ENCODE results near the gene PLBD2. TPM values are rescaled to one million over a fixed set of nuclear protein-coding genes. Genes with fewer than 3 reads are reported as not detected.

PLBD2 gene
- total RNA-seq, 8 experiments from 2014 or later = 5.2 to 73.8 (median 9.9) TPM

- H3K4me1 ChIP-seq (replicated peaks in 1 of 2) = peaks cover 7 to 12% of the 10 kb centered on the region in 2 donors
- WGBS, 10 experiments = 0 to 83% (median 44%) methylated on average over 1 to 17 of the region's 20 CpGs; no CpG with 5 or more reads in 1 of the 10 experiments
- peak in 3 of 8 experiments; percentile 34 to 44 (median 38) for ATAC-seq (replicated peaks in 6 of 8)
- in situ Hi-C loops (cut with MboI; ENCODE audit: low pct_unique_long_range_greater_than_20kb in 2 of 9, low sequenced_read_pairs in 9 of 9, unreplicated experiment in 9 of 9) = loop anchor here in 1 of 9 experiments (25.0 kb wide), 1 partner anchor 487 kb away; no protein-coding TSS in a partner anchor
- H3K27ac ChIP-seq = no peak overlapping the region
- no peak overlapping the region for H3K4me3 ChIP-seq
These were observed 66.8 kb downstream of the PLBD2 start for GRCh38 chr12:113424915-113425823.

DNA sequence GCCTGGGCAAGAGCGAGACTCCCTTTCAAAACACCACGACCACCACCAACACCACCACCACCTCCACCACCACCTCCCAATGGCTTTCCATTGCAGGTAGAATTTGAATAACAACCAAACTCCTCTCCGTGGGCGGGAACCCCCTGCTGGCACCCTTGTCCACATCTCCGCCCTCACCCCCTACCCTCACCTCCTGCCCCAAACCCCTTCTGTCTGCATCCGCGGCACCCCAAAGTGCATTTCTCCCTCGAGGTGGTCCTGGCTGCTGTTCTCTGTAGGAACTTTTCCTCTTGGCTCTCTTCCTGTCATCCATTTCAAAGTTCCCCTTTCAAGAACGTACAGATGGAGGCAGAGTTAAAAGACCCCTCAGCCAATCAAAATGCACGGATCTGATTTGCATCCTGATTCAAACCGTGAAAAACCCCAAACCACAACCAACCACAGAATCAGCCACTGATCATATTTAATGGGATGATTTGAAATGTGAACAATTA, 67.6 kb downstream of the PLBD2 start:
- no peak overlapping the region for H3K4me3 ChIP-seq
- no peak for ATAC-seq (replicated peaks in 6 of 8)
- no peak overlapping the region for H3K27ac ChIP-seq
- peaks cover 7 to 12% of the 10 kb centered on the region in 2 donors for H3K4me1 ChIP-seq (replicated peaks in 1 of 2)
- in situ Hi-C loops (cut with MboI; ENCODE audit: low pct_unique_long_range_greater_than_20kb in 2 of 9, low sequenced_read_pairs in 9 of 9, unreplicated experiment in 9 of 9) = loop anchor here in 1 of 9 experiments (25.0 kb wide), 1 partner anchor 486 kb away; no protein-coding TSS in a partner anchor
- WGBS, 10 experiments = 0 to 60% (median 33%) methylated on average over 1 to 4 of the region's 11 CpGs; no CpG with 5 or more reads in 3 of the 10 experiments

- in situ Hi-C loops (cut with MboI; ENCODE audit: low pct_unique_long_range_greater_than_20kb in 2 of 9, low sequenced_read_pairs in 9 of 9, unreplicated experiment in 9 of 9) = loop anchor here in 1 of 9 experiments (25.0 kb wide), 1 partner anchor 484 kb away; no protein-coding TSS in a partner anchor
- WGBS, 10 experiments = 92% methylated on average over 2 of the region's 9 CpGs; no CpG with 5 or more reads in 9 of the 10 experiments
- no peak for ATAC-seq (replicated peaks in 6 of 8)
- Histone ChIP-seq H3K4me3 (no peak overlapping the region), H3K4me1 (replicated peaks in 1 of 2) (peaks cover 1 to 9% of the 10 kb centered on the region in 2 donors), H3K27ac (no peak overlapping the region)
These were observed 69.5 kb downstream of the PLBD2 start for GRCh38 chr12:113427882-113428281.

GRCh38 chr12:113428482-113428881, 70.1 kb downstream of the PLBD2 start:
- Histone ChIP-seq H3K4me3 (no peak overlapping the region), H3K4me1 (replicated peaks in 1 of 2) (peaks cover 0 to 5% of the 10 kb centered on the region in 2 donors), H3K27ac (no peak overlapping the region)
- in situ Hi-C loops (cut with MboI; ENCODE audit: low pct_unique_long_range_greater_than_20kb in 2 of 9, low sequenced_read_pairs in 9 of 9, unreplicated experiment in 9 of 9) = loop anchor here in 1 of 9 experiments (25.0 kb wide), 1 partner anchor 484 kb away; no protein-coding TSS in a partner anchor
- no peak for ATAC-seq (replicated peaks in 6 of 8)
- 33 to 100% methylated on average over 1 of the region's 1 CpG; no CpG with 5 or more reads in 8 of the 10 experiments for WGBS, 10 experiments

DNA sequence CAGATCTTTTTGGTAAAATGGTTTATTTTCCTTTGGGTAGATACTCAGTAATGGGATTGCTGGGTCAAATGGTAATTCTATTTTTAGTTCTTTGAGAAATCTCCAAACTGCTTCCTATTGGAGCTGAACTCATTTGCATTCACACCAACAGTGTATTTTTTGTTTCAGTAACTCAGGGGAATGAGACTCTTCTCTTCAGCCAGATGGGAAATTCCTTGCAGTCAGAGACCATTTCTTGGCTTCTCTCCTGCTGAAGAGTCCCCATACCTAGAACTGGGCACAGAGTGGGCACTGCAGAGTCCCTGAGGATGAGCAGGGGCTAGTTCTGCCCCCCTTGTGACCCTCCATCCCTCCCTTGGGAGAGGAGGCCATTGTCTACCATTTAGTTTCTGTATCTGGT, 74.6 kb downstream of the PLBD2 start:
- Histone ChIP-seq H3K4me1 (replicated peaks in 1 of 2) (no peaks in the 10 kb centered on the region), H3K27ac (no peak overlapping the region), H3K4me3 (no peak overlapping the region)
- no peak for ATAC-seq (replicated peaks in 6 of 8)
- in situ Hi-C loops (cut with MboI; ENCODE audit: low pct_unique_long_range_greater_than_20kb in 2 of 9, low sequenced_read_pairs in 9 of 9, unreplicated experiment in 9 of 9) = loop anchor here in 1 of 9 experiments (25.0 kb wide), 1 partner anchor 479 kb away; no protein-coding TSS in a partner anchor

GRCh38 chr12:113435367-113435766, 77.0 kb downstream of the PLBD2 start:
- H3K4me3 ChIP-seq = no peak overlapping the region
- no peaks in the 10 kb centered on the region for H3K4me1 ChIP-seq (replicated peaks in 1 of 2)
- WGBS, 10 experiments = no CpG with 5 or more reads among the region's 5 CpGs
- in situ Hi-C loops (cut with MboI; ENCODE audit: low pct_unique_long_range_greater_than_20kb in 2 of 9, low sequenced_read_pairs in 9 of 9, unreplicated experiment in 9 of 9) = loop anchor here in 1 of 9 experiments (25.0 kb wide), 1 partner anchor 477 kb away; no protein-coding TSS in a partner anchor
- no peak for ATAC-seq (replicated peaks in 6 of 8)
- H3K27ac ChIP-seq = no peak overlapping the region

GRCh38 chr12:113436586-113436985, 78.2 kb downstream of the PLBD2 start:
- ATAC-seq (replicated peaks in 6 of 8) = no peak
- in situ Hi-C loops (cut with MboI; ENCODE audit: low pct_unique_long_range_greater_than_20kb in 2 of 9, low sequenced_read_pairs in 9 of 9, unreplicated experiment in 9 of 9) = loop anchor here in 1 of 9 experiments (25.0 kb wide), 1 partner anchor 476 kb away; no protein-coding TSS in a partner anchor
- WGBS, 10 experiments = 53 to 100% (median 93%) methylated on average over 1 to 3 of the region's 6 CpGs; no CpG with 5 or more reads in 7 of the 10 experiments
- Histone ChIP-seq H3K27ac (no peak overlapping the region), H3K4me3 (no peak overlapping the region), H3K4me1 (replicated peaks in 1 of 2) (no peaks in the 10 kb centered on the region)

GRCh38 chr12:113436993-113437728, 78.8 kb downstream of the PLBD2 start:
- no peak for ATAC-seq (replicated peaks in 6 of 8)
- WGBS, 10 experiments = 63 to 100% (median 89%) methylated on average over 1 to 5 of the region's 6 CpGs
- Histone ChIP-seq H3K4me3 (no peak overlapping the region), H3K27ac (no peak overlapping the region), H3K4me1 (replicated peaks in 1 of 2) (no peaks in the 10 kb centered on the region)
- in situ Hi-C loops (cut with MboI; ENCODE audit: low pct_unique_long_range_greater_than_20kb in 2 of 9, low sequenced_read_pairs in 9 of 9, unreplicated experiment in 9 of 9) = loop anchor here in 1 of 9 experiments (25.0 kb wide), 1 partner anchor 475 kb away; no protein-coding TSS in a partner anchor

- no peak overlapping the region for H3K27ac ChIP-seq
- no peak overlapping the region for H3K4me3 ChIP-seq
- in situ Hi-C loops (cut with MboI; ENCODE audit: low pct_unique_long_range_greater_than_20kb in 2 of 9, low sequenced_read_pairs in 9 of 9, unreplicated experiment in 9 of 9) = loop anchor here in 1 of 9 experiments (25.0 kb wide), 1 partner anchor 475 kb away; no protein-coding TSS in a partner anchor
- WGBS, 10 experiments = 0 to 80% (median 38%) methylated on average over 1 to 6 of the region's 9 CpGs; no CpG with 5 or more reads in 2 of the 10 experiments
- no peak for ATAC-seq (replicated peaks in 6 of 8)
- H3K4me1 ChIP-seq (replicated peaks in 1 of 2) = no peaks in the 10 kb centered on the region
These were observed 79.3 kb downstream of the PLBD2 start for GRCh38 chr12:113437729-113438100.

- WGBS, 10 experiments = 24 to 81% (median 56%) methylated on average over 1 to 4 of the region's 4 CpGs; no CpG with 5 or more reads in 1 of the 10 experiments
- H3K27ac ChIP-seq = no peak overlapping the region
- no peaks in the 10 kb centered on the region for H3K4me1 ChIP-seq (replicated peaks in 1 of 2)
- no peak for ATAC-seq (replicated peaks in 6 of 8)
- no peak overlapping the region for H3K4me3 ChIP-seq
- in situ Hi-C loops (cut with MboI; ENCODE audit: low pct_unique_long_range_greater_than_20kb in 2 of 9, low sequenced_read_pairs in 9 of 9, unreplicated experiment in 9 of 9) = loop anchor here in 1 of 9 experiments (25.0 kb wide), 1 partner anchor 474 kb away; no protein-coding TSS in a partner anchor
These were observed 80.3 kb downstream of the PLBD2 start for GRCh38 chr12:113438523-113439300.

DNA sequence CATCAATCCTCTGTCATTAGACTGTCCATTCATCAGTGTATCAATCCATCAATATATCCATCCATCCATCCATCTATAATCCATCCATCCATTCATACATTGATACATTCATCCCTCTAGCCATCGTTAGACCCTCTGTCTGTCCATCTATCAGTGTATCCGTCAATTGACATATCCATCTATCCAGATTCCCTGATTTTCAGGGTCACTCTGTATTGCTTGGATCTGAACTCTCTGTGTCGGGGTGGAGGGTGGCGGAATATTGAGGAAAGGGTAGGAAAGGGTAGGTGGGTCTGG, 80.9 kb downstream of the PLBD2 start:
- ATAC-seq (replicated peaks in 6 of 8) = no peak
- 10 to 56% (median 39%) methylated on average over 2 to 4 of the region's 4 CpGs; no CpG with 5 or more reads in 2 of the 10 experiments for WGBS, 10 experiments
- in situ Hi-C loops (cut with MboI; ENCODE audit: low pct_unique_long_range_greater_than_20kb in 2 of 9, low sequenced_read_pairs in 9 of 9, unreplicated experiment in 9 of 9) = loop anchor here in 1 of 9 experiments (25.0 kb wide), 1 partner anchor 473 kb away; no protein-coding TSS in a partner anchor
- Histone ChIP-seq H3K4me1 (replicated peaks in 1 of 2) (no peaks in the 10 kb centered on the region), H3K27ac (no peak overlapping the region), H3K4me3 (no peak overlapping the region)

DNA sequence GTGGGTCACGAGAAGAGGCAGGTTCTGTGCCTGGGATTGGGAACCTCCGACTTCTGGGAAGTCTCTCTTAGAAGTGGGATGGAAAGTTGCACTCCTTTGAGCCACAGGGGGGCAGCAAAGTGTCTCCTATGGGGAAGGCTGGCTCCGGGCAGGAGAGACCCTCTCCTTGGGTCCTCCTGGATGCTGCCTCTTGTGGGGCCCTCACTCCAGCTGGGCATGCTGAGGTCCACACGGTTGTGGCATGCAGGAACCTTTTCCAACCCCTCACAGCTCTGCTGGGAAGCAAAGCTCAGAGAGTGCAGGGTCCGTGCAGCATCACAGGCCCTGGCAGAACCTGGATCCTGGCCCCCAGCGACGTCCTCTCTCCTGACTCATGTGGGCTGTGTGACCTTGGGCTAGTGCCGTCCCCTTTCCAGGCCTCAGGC, 81.2 kb downstream of the PLBD2 start:
- H3K4me1 ChIP-seq (replicated peaks in 1 of 2) = no peaks in the 10 kb centered on the region
- in situ Hi-C loops (cut with MboI; ENCODE audit: low pct_unique_long_range_greater_than_20kb in 2 of 9, low sequenced_read_pairs in 9 of 9, unreplicated experiment in 9 of 9) = loop anchor here in 2 of 9 experiments (10.0 to 25.0 kb wide), 2 partner anchors 465 to 473 kb away; no protein-coding TSS in a partner anchor
- ATAC-seq (replicated peaks in 6 of 8) = peak; percentile 68 to 91 (median 78)
- no peak overlapping the region for H3K27ac ChIP-seq
- no peak overlapping the region for H3K4me3 ChIP-seq
- 0 to 64% (median 8%) methylated on average over 2 to 5 of the region's 8 CpGs; no CpG with 5 or more reads in 5 of the 10 experiments for WGBS, 10 experiments
